NCI-H1694 treated with DMSO at 0.1 percent for 48 hours (cell line): ENCODE measurements around the gene FA2H.
A peak's percentile ranks its signal among the peaks of the same experiment; 100 is the strongest.
"Not testable (repeated sequence)": the region's sequence is repeated elsewhere in the genome, so short reads cannot be mapped to it uniquely, and the experiment has no call there.

Experiments used
- DNase-seq: peaks from one replicate; lab custom pipeline; 2025; lab: John Stamatoyannopoulos, UW

Gene FA2H

GRCh38 chr16:74680681-74681080 is 93.9 kb downstream of the FA2H start:
- no peak for DNase-seq

GRCh38 chr16:74679983-74680382 is 94.6 kb downstream of the FA2H start:
- DNase-seq = no peak

- no peak for DNase-seq
Observed at GRCh38 chr16:74677868-74678267, 96.8 kb downstream of the FA2H start.

- DNase-seq = no peak
Observed at GRCh38 chr16:74673876-74674275, 100.7 kb downstream of the FA2H start.

- DNase-seq = not testable (repeated sequence)
Observed at GRCh38 chr16:74668877-74669276, 105.7 kb downstream of the FA2H start.

- no peak for DNase-seq
Observed at GRCh38 chr16:74667255-74667700, 107.3 kb downstream of the FA2H start.

- peak; percentile 97 for DNase-seq
Observed at GRCh38 chr16:74666425-74667254, 108.0 kb downstream of the FA2H start, which contains the start of gene RFWD3. Gene RFWD3 (minus strand): TSS chr16:74666877. CDS start chr16:74661449, 5,428 bp downstream.

GRCh38 chr16:74666010-74666421 is 108.6 kb downstream of the FA2H start:
- DNase-seq = no peak
